Measurements from ENCODE around the gene GDI1.

GDI1 gene

DNA sequence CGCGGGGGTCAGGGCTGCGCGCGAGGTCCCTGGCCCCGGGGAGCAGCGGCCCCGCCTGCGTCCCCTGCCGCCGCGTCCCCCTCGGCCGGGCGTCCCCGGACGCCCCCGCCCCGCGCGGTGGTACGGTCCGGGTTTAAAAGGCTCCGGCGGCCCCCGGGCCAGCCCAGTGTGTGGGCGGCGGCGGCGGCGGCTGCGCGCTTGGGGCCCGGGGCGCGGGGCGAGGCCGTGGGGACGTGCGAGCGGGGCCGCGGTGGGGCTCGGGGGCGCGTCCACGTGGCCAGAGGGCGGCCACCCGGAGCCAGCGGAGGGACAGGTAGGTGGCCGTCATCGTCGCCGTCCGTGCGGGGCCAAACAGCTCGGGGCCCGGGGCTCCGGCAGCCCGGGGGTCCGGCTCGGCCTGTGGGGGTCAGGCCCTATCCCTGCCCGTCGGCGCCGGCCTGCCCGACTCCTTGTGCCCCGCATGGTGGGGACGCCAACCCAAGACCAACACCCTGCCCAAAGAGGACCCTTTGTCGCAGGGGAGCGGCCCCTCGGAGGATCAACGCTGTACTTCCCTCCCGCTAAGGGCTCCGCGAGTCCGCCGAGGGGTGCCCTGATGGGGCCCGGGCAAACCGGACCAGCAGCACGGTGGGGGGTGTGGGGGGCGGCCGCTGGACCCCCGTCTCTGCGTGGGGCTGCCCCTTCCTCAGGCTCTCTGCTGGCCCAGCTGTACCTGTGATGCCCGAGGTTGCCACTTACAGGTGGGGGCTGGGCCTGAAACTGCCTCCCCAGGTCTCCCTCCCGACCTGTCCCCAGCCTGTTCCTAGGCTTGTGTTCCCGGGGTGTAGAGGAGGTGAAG, 21.4 kb downstream of the GDI1 start, which contains the start of gene PLXNA3:
Gene PLXNA3, plus strand, starts transcription at position 166 of the 838 bp plus-strand sequence. CDS start 1,903 bp downstream, outside the sequence.
- H3K9me3 ChIP-seq: no peaks in the 10 kb centered on the region
- no peaks in the 10 kb centered on the region for H3K36me3 ChIP-seq
- H3K4me1 ChIP-seq (ENCODE audit: control insufficient read depth in 1 of 2, insufficient read depth in 1 of 2, low read depth in 1 of 2, low read length in 1 of 2): peaks cover 6 to 7% of the 10 kb centered on the region in 2 experiments
- TF ChIP-seq, protein P1, sequence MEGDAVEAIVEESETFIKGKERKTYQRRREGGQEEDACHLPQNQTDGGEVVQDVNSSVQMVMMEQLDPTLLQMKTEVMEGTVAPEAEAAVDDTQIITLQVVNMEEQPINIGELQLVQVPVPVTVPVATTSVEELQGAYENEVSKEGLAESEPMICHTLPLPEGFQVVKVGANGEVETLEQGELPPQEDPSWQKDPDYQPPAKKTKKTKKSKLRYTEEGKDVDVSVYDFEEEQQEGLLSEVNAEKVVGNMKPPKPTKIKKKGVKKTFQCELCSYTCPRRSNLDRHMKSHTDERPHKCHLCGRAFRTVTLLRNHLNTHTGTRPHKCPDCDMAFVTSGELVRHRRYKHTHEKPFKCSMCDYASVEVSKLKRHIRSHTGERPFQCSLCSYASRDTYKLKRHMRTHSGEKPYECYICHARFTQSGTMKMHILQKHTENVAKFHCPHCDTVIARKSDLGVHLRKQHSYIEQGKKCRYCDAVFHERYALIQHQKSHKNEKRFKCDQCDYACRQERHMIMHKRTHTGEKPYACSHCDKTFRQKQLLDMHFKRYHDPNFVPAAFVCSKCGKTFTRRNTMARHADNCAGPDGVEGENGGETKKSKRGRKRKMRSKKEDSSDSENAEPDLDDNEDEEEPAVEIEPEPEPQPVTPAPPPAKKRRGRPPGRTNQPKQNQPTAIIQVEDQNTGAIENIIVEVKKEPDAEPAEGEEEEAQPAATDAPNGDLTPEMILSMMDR (IDR thresholded peaks at IDR 0.05): no peak
- H3K27ac ChIP-seq: no peak within 1 kb of the TSS
- H3K27me3 ChIP-seq: peaks cover 27% of the 10 kb centered on the region
- H3K4me3 ChIP-seq (ENCODE audit: low read depth in 1 of 2, low read length in 1 of 2): peak within 1 kb of the TSS; percentile 35 to 46

DNA sequence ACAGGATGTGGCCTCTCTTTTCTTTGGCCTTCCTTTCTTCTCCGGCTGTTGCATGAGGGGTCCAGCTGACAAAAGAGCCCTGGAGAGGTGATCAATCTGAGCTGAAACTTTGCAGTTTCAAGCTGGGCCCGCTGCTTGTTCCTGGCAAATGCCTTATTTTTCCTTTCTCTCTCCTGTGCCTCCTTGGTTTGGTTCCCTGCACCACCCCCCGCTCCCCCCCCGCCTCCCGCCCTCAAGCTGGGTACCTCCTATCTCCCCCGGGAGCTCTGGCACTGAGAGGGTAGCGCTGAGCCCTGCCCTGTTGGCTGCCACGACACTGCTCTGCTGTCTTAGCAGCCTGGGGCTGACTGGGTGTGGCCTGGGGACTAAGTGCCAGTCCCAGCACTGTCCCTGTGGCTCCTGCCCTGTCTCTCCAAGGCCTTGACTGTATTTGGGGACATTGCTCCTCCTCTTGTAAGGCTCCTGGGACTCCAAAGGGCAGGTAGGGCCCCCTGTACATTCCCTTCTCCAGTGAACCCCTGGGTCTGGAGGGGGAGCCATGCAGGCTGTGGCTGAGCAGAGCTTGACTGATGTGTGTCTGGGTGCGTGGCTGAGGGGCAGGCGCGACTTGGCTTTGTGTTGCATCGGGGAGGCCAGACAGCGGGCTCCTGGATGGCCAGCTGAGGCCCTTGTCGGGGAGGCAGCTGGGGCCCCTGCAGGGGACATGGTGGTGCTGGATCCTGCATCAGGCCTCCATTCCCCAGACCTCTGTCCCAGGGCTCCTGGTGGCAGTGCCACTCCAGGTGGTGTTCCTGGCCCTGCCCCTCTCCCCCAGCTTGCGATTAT, 22.2 kb downstream of the GDI1 start:
- no peaks in the 10 kb centered on the region for H3K9me3 ChIP-seq
- H3K36me3 ChIP-seq: no peaks in the 10 kb centered on the region
- H3K27ac ChIP-seq: no peak overlapping the region
- H3K4me1 ChIP-seq (ENCODE audit: control insufficient read depth in 1 of 2, insufficient read depth in 1 of 2, low read depth in 1 of 2, low read length in 1 of 2): peaks cover 6 to 7% of the 10 kb centered on the region in 2 experiments
- H3K4me3 ChIP-seq (ENCODE audit: low read depth in 1 of 2, low read length in 1 of 2): no peak overlapping the region
- H3K27me3 ChIP-seq: peaks cover 27% of the 10 kb centered on the region
- TF ChIP-seq, protein P1 (IDR thresholded peaks at IDR 0.05): no peak

DNA sequence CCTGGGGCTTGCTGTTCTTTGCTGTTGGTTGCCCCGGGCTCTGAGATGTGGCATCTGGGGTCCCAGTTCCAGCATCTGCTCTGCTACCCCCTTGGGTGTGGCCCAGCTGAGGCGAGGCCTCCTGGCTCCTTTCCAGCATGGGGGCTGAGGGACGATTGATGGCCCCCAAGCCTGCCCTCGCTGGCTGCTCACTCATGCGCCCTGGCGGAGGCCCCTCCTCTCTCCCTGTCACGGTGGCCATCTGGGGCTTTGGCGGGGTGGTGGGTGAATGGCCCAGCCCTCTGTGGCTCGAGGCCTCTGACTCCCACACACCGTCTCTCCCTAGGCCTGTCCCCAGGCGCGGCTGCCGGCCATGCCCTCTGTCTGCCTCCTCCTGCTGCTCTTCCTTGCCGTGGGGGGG, 22.9 kb downstream of the GDI1 start:
- Histone ChIP-seq H3K4me1 (ENCODE audit: control insufficient read depth in 1 of 2, insufficient read depth in 1 of 2, low read depth in 1 of 2, low read length in 1 of 2) (peaks cover 6 to 7% of the 10 kb centered on the region in 2 experiments), H3K4me3 (ENCODE audit: low read depth in 1 of 2, low read length in 1 of 2) (no peak overlapping the region), H3K27ac (no peak overlapping the region), H3K27me3 (peaks cover 27% of the 10 kb centered on the region), H3K36me3 (no peaks in the 10 kb centered on the region), H3K9me3 (no peaks in the 10 kb centered on the region)
- TF ChIP-seq, protein P1 (IDR thresholded peaks at IDR 0.05): no peak

DNA sequence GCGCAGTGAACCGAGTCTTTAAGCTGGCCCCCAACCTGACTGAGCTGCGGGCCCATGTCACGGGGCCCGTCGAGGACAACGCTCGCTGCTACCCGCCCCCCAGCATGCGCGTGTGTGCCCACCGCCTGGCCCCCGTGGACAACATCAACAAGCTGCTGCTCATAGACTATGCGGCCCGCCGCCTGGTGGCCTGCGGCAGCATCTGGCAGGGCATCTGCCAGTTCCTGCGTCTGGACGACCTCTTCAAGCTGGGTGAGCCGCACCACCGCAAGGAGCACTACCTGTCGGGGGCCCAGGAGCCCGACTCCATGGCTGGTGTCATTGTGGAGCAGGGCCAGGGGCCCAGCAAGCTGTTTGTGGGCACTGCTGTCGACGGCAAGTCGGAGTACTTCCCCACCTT, 23.4 kb downstream of the GDI1 start:
- Histone ChIP-seq H3K4me3 (ENCODE audit: low read depth in 1 of 2, low read length in 1 of 2) (no peak overlapping the region), H3K36me3 (no peaks in the 10 kb centered on the region), H3K27ac (no peak overlapping the region), H3K27me3 (peaks cover 27% of the 10 kb centered on the region), H3K4me1 (ENCODE audit: control insufficient read depth in 1 of 2, insufficient read depth in 1 of 2, low read depth in 1 of 2, low read length in 1 of 2) (peaks cover 6 to 7% of the 10 kb centered on the region in 2 experiments), H3K9me3 (no peaks in the 10 kb centered on the region)
- TF ChIP-seq, protein P1 (IDR thresholded peaks at IDR 0.05): no peak

DNA sequence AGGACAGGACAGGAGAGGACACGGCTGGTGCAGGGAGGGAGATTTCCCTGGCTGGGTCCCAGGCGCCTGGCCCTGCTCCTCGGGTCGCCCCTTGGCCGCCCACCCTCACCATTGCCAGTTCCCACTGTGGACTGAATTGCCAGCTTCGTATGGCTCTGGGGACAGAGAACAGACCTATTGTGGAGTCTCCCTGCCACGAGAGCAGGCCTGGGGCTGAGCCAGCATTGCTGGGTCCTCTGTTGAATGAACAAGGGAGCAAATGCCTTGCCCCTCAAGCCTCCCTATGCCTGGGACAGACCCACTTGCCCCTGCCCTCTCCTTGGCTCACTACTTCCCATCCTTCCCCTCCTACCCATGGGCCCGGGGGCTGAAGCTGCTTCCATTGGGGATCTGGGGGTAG, 25.4 kb downstream of the GDI1 start:
- Histone ChIP-seq H3K4me3 (ENCODE audit: low read depth in 1 of 2, low read length in 1 of 2) (no peak overlapping the region), H3K27ac (no peak overlapping the region), H3K36me3 (no peaks in the 10 kb centered on the region), H3K4me1 (ENCODE audit: control insufficient read depth in 1 of 2, insufficient read depth in 1 of 2, low read depth in 1 of 2, low read length in 1 of 2) (peaks cover 5 to 6% of the 10 kb centered on the region in 2 experiments), H3K27me3 (peaks cover 20% of the 10 kb centered on the region), H3K9me3 (no peaks in the 10 kb centered on the region)
- TF ChIP-seq, protein P1 (IDR thresholded peaks at IDR 0.05): no peak

Measured in neutrophil (primary cell).